Upper lobe of left lung (tissue), 4 donors: ENCODE data around the gene FGF14.

ENCODE experiments used
- CTCF ChIP-seq, 6 experiments: fragments of 450-650 bp in 4 of 6; fragments of 200-600 bp in 2 of 6; sonication (generic) in 2 of 6; IDR thresholded peaks; one replicate each; pipeline ENCODE4 v1.5.1; 2016 to 2019; ENCODE audit warnings: antibody characterized with exemption in 6 of 6
- POLR2A ChIP-seq, 4 donors: fragments of 450-650 bp; IDR thresholded peaks; one replicate each; pipeline ENCODE4 v1.5.1; 2016 to 2017; ENCODE audit warnings: antibody characterized with exemption in 4 of 4, mild to moderate bottlenecking in 2 of 4
- POLR2AphosphoS5 ChIP-seq, 2 donors: sonication (generic); formaldehyde crosslinking; IDR thresholded peaks; one replicate each; pipeline ENCODE4 v1.5.1; 2017; ENCODE audit warnings: antibody characterized with exemption in 2 of 2

DNA sequence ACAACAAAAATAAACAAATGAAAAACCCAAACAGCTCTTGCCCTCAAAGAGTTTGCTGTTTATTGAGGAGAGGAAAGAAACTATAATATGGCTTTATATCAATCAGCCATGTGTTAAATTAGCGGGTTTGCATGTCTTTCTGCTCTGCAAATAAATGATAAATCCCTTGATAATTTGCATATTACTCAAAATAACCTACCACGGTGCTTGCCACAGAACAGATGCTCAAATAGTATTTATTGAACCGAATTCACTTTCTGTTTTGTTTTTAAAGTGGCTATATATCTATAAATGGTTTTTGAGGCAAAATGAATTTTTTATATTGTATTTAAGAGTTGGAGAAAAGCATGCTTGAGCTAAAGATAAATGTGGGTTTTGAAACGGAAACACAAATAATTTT, 521.3 kb downstream of the FGF14 start:
- TF ChIP-seq CTCF (IDR thresholded peaks at IDR 0.05) (no peak), POLR2AphosphoS5 (IDR thresholded peaks at IDR 0.05) (no peak), POLR2A (IDR thresholded peaks at IDR 0.05) (no peak)
